HepG2 (cell line): ENCODE data around the gene CNPY4. TPM values are rescaled to one million over a fixed set of nuclear protein-coding genes. Genes with fewer than 3 reads are reported as not detected.

ENCODE experiments used
- BCL6 ChIP-seq: IDR thresholded peaks from 2 replicates; pipeline ENCODE4 v1.6.1; 2016; ENCODE audit warnings: missing genetic modification reagents, missing compliant biosample characterization
- FLYWCH1 ChIP-seq: sonication (generic); formaldehyde crosslinking; IDR thresholded peaks from 2 replicates; pipeline ENCODE4 v1.8.1; 2023; ENCODE audit warnings: mild to moderate bottlenecking, missing genetic modification reagents
- FOXO4 ChIP-seq: sonication (generic); formaldehyde crosslinking; conservative IDR thresholded peaks from 2 replicates; pipeline ENCODE4 v1.8.1; 2023; ENCODE audit warnings: missing genetic modification reagents
- GABPB1 ChIP-seq: IDR thresholded peaks from 2 replicates; pipeline ENCODE4 v1.6.1; 2016; ENCODE audit warnings: mild to moderate bottlenecking, missing genetic modification reagents, moderate library complexity, missing compliant biosample characterization
- IKZF4 ChIP-seq: sonication (generic); formaldehyde crosslinking; IDR thresholded peaks from 2 replicates; pipeline ENCODE4 v1.5.1; 2020; ENCODE audit warnings: borderline replicate concordance, mild to moderate bottlenecking, low read depth, missing genetic modification reagents; ENCODE audit errors: not compliant biosample characterization
- MAFG ChIP-seq: sonication (generic); formaldehyde crosslinking; IDR thresholded peaks from 2 replicates; pipeline ENCODE4 v1.5.1; 2020; ENCODE audit warnings: mild to moderate bottlenecking, missing genetic modification reagents
- PRDM10 ChIP-seq: sonication (generic); formaldehyde crosslinking; IDR thresholded peaks from 2 replicates; pipeline ENCODE4 v1.4.0; 2020; ENCODE audit warnings: low read depth, missing genetic modification reagents
- RARA ChIP-seq: IDR thresholded peaks from 2 replicates; pipeline ENCODE4 v1.6.1; 2016; ENCODE audit warnings: missing genetic modification reagents, missing compliant biosample characterization
- RFX5 ChIP-seq: IDR thresholded peaks from 2 replicates; pipeline ENCODE4 v1.6.1; 2011; ENCODE audit warnings: low read depth, low read length, improper control_type of control experiment
- SP4 ChIP-seq: sonication (generic); formaldehyde crosslinking; IDR thresholded peaks from 2 replicates; pipeline ENCODE4 v1.8.1; 2023; ENCODE audit warnings: mild to moderate bottlenecking, missing genetic modification reagents
- STAT6 ChIP-seq: sonication (generic); formaldehyde crosslinking; IDR thresholded peaks from 2 replicates; pipeline ENCODE4 v1.4.0; 2020; ENCODE audit warnings: missing genetic modification reagents, mild to moderate bottlenecking, borderline replicate concordance
- ZNF180 ChIP-seq: sonication (generic); formaldehyde crosslinking; IDR thresholded peaks from 2 replicates; pipeline ENCODE4 v1.4.0; 2020; ENCODE audit warnings: low read depth, missing genetic modification reagents, borderline replicate concordance
- ZNF251 ChIP-seq: sonication (generic); formaldehyde crosslinking; IDR thresholded peaks from 2 replicates; pipeline ENCODE4 v1.9.0; 2021; ENCODE audit warnings: mild to moderate bottlenecking, missing genetic modification reagents
- ZNF513 ChIP-seq: sonication (generic); formaldehyde crosslinking; conservative IDR thresholded peaks from 2 replicates; pipeline ENCODE4 v1.5.0; 2020; ENCODE audit warnings: missing genetic modification reagents
- ZNF816 ChIP-seq: sonication (generic); formaldehyde crosslinking; IDR thresholded peaks from 2 replicates; pipeline ENCODE4 v1.8.0; 2022; ENCODE audit warnings: missing genetic modification reagents, mild to moderate bottlenecking, borderline replicate concordance
- ZSCAN5A ChIP-seq: sonication (generic); formaldehyde crosslinking; IDR thresholded peaks from 2 replicates; pipeline ENCODE4 v1.8.0; 2022; ENCODE audit warnings: mild to moderate bottlenecking, missing genetic modification reagents, borderline replicate concordance
- polyA plus RNA-seq, 8 experiments: library from polyadenylated mRNA; depleted of rRNA in 3 of 8; stranded (reverse) in 7 of 8; unstranded in 1 of 8; fragments of >200 nt; fragmentation: Illumina TruSeq in 4 of 8; extraction: Trizol in 4 of 8; gene quantifications; 2 replicates each; pipeline versions ENCODE4 v1.2.1 to v1.2.3, GENCODE V29; 2011 to 2016; ENCODE audit warnings: low read depth in 4 of 8, missing spikeins in 1 of 8, mixed read lengths in 1 of 8; ENCODE audit not compliant: insufficient read depth in 1 of 8
- total RNA-seq, 5 experiments: library from RNA; depleted of rRNA; stranded (reverse); fragments of >200 nt; fragmentation: Illumina TruSeq; extraction: Trizol; gene quantifications; 2 replicates each; pipeline ENCODE4 v1.2.3, GENCODE V29; 2016; ENCODE audit warnings: low read depth in 1 of 5

The CNPY4 gene
- total and polyA plus RNA-seq, 2 of the 13 experiments (the other 11 are each of a cell fraction or from before 2014, with no cell fraction given), result 6.2 to 12.7 TPM

GRCh38 chr7:100119072-100119969 is at the start of gene CNPY4, which contains the start of gene TAF6 (continued):
- no peak for TF ChIP-seq ZNF513 (CRISPR knock-in tag)
- TF ChIP-seq BCL6 (CRISPR knock-in tag), result no peak
- TF ChIP-seq MAFG (CRISPR knock-in tag), result no peak
- TF ChIP-seq ZSCAN5A (CRISPR knock-in tag), result no peak
- no peak for TF ChIP-seq RFX5
- TF ChIP-seq PRDM10, result peak; percentile 82
- TF ChIP-seq RARA (CRISPR knock-in tag), result peak; percentile 41; the same call in 1 of the 2 replicates
- TF ChIP-seq FLYWCH1 (CRISPR knock-in tag), result no peak
- TF ChIP-seq IKZF4 (CRISPR knock-in tag), result no peak
- TF ChIP-seq GABPB1 (CRISPR knock-in tag), result peak; percentile 64; the same call in 1 of the 2 replicates
- TF ChIP-seq ZNF180 (CRISPR knock-in tag), result no peak
- no peak for TF ChIP-seq ZNF816 (CRISPR knock-in tag)
- TF ChIP-seq ZNF251, result no peak
- TF ChIP-seq SP4 (CRISPR knock-in tag), result no peak; the same call in 1 of the 2 replicates
- no peak for TF ChIP-seq STAT6 (CRISPR knock-in tag)
- 0 out of 2 replicates have a peak, but pooled peaks have one; percentile 63 for TF ChIP-seq FOXO4 (CRISPR knock-in tag)
